Lung (tissue), 12 donors: Measurements from ENCODE around the gene TFDP3. TPM values are rescaled to one million over a fixed set of nuclear protein-coding genes. Genes with fewer than 3 reads are reported as not detected.

Experiments
- ATAC-seq: fragments of 200-7000 bp; cut with Tn5 transposase; one replicate; pipeline ENCODE4 v1.9.1; 2020; ENCODE audit warnings: moderate number of reproducible peaks; ENCODE audit not compliant: insufficient read depth, low FRiP score
- DNase-seq, 3 donors: peaks; one replicate each; pipeline ENCODE4 v3.0.0-alpha.2; 2013 to 2017
- H3K27ac ChIP-seq, 2 donors: one replicate each; pipeline ENCODE4 v1.5.1; 2013; ENCODE audit warnings: mild to moderate bottlenecking in 2 of 2, moderate library complexity in 2 of 2, control low read depth in 1 of 2, inconsistent platforms in 1 of 2, low read depth in 1 of 2, low read length in 1 of 2
- H3K27me3 ChIP-seq, 3 donors: one replicate each; pipeline ENCODE4 v1.5.1; 2013; ENCODE audit warnings: low read length in 2 of 3; ENCODE audit not compliant: control insufficient read depth in 3 of 3, insufficient read depth in 3 of 3
- H3K36me3 ChIP-seq, 4 donors: one replicate each; pipeline ENCODE4 v1.5.1; 2013; ENCODE audit warnings: low read length in 4 of 4, mild to moderate bottlenecking in 1 of 4, moderate library complexity in 1 of 4; ENCODE audit not compliant: control insufficient read depth in 4 of 4, insufficient read depth in 4 of 4
- H3K4me1 ChIP-seq, 5 donors: one replicate each; pipeline ENCODE4 v1.5.1; 2013; ENCODE audit warnings: low read length in 5 of 5, mild to moderate bottlenecking in 2 of 5, moderate library complexity in 1 of 5; ENCODE audit not compliant: control insufficient read depth in 5 of 5, insufficient read depth in 5 of 5
- H3K4me3 ChIP-seq: one replicate; pipeline ENCODE4 v1.5.1; 2013; ENCODE audit warnings: mild to moderate bottlenecking, control low read depth, moderate library complexity
- H3K9ac ChIP-seq, 2 donors: one replicate each; pipeline ENCODE4 v1.5.1; 2013; ENCODE audit warnings: low read length in 2 of 2, control low read depth in 1 of 2; ENCODE audit not compliant: insufficient read depth in 1 of 2
- H3K9me3 ChIP-seq, 4 donors: one replicate each; pipeline ENCODE4 v1.5.1; 2013; ENCODE audit warnings: low read length in 3 of 4, mild to moderate bottlenecking in 1 of 4, moderate library complexity in 1 of 4; ENCODE audit not compliant: control insufficient read depth in 4 of 4, insufficient read depth in 3 of 4
- WGBS, 2 donors: extraction: QIAGEN DNeasy Blood & Tissue Kit; methylation state at CpG; one replicate each; pipeline ENCODE4 v1.1.7; 2013; 5-methylcytosine and 5-hydroxymethylcytosine counted together
- polyA plus RNA-seq, 2 donors: library from polyadenylated mRNA; stranded (reverse); fragments of 200-250 nt; gene quantifications; one replicate each; pipeline ENCODE4 v1.2.1, GENCODE V29; 2013
- total RNA-seq, 2 donors: library from RNA; depleted of rRNA in 1 of 2; stranded (reverse); fragments of >200 nt in 1 of 2; gene quantifications; one replicate each; pipeline ENCODE4 v1.2.1, GENCODE V29; 2014 to 2021
- TF ChIP-seq, protein P1 (sequence below): IDR thresholded peaks from 2 replicates; pipeline ENCODE4 v1.5.1; 2012; ENCODE audit warnings: mild to moderate bottlenecking; ENCODE audit errors: control extremely low read depth, extremely low read depth
- donor health status: control.
- donor health status: control.
- donor health status: Bipolar disorder and iron deficiency.
- donor health status: healthy.
- donor health status: DM: yes; HTN: yes; CAD: no.

Gene TFDP3
- total and polyA plus RNA-seq, 4 donors = not detected

DNA sequence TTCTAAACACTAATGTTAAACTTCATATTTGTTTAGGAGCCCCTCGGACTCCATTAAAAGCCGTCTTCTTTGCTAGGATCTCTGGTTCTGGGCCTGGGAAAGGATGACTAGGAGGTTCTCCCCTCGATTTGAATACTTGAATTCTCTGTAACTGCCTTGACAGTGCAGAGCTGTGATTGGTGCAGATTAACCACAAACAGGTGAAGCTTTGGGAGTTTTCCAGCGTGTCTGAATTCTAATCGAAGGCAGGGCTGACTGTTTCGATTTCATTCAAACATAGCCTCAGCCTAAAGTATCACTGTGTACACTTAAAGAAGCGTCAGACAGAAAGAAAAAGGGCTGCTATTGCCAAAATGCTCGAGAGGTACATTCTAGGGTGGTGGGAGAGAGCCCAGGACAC, 29.0 kb downstream of the TFDP3 start:
- Histone ChIP-seq H3K36me3 (no peaks in the 10 kb centered on the region), H3K9ac (no peak overlapping the region), H3K4me3 (no peak overlapping the region), H3K27me3 (peaks cover 4 to 19% (median 16%) of the 10 kb centered on the region in 3 donors), H3K27ac (no peak overlapping the region), H3K9me3 (no peaks in the 10 kb centered on the region), H3K4me1 (peaks cover 0 to 4% (median 0%) of the 10 kb centered on the region in 5 donors)
- TF ChIP-seq, protein P1, sequence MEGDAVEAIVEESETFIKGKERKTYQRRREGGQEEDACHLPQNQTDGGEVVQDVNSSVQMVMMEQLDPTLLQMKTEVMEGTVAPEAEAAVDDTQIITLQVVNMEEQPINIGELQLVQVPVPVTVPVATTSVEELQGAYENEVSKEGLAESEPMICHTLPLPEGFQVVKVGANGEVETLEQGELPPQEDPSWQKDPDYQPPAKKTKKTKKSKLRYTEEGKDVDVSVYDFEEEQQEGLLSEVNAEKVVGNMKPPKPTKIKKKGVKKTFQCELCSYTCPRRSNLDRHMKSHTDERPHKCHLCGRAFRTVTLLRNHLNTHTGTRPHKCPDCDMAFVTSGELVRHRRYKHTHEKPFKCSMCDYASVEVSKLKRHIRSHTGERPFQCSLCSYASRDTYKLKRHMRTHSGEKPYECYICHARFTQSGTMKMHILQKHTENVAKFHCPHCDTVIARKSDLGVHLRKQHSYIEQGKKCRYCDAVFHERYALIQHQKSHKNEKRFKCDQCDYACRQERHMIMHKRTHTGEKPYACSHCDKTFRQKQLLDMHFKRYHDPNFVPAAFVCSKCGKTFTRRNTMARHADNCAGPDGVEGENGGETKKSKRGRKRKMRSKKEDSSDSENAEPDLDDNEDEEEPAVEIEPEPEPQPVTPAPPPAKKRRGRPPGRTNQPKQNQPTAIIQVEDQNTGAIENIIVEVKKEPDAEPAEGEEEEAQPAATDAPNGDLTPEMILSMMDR = no peak
- 61 to 82% methylated on average over 8 of the region's 8 CpGs for WGBS, 2 donors
- ATAC-seq (no peak), DNase-seq (no peak)

GRCh38 chrX:133188631-133189030, 29.5 kb downstream of the TFDP3 start:
- TF ChIP-seq, protein P1 = no peak
- Histone ChIP-seq H3K4me3 (no peak overlapping the region), H3K27ac (no peak overlapping the region), H3K9me3 (no peaks in the 10 kb centered on the region), H3K36me3 (no peaks in the 10 kb centered on the region), H3K27me3 (peaks cover 4 to 19% (median 19%) of the 10 kb centered on the region in 3 donors), H3K9ac (no peak overlapping the region), H3K4me1 (peaks cover 0 to 4% (median 0%) of the 10 kb centered on the region in 5 donors)
- DNase-seq (no peak), ATAC-seq (no peak)
- WGBS, 2 donors = 74 to 96% methylated on average over 3 of the region's 3 CpGs

DNA sequence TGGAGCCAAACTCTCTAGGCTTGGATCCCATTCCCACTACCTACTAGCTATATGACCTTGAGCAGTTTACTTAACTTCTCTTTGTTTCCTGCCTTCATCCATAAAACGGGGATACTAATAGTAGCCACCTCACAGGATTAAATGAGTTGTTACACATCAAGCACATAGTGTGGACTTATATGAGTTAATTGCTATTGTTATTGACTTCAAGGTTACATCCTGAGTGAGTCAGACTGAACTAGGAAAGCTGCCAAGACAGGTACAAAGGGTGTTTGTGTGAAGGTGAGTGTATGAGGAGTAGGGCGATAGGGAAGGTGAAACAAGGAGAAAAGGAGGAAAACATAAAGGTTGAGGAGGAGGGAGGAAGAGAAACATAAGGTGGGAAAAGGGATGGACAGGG, 32.2 kb downstream of the TFDP3 start:
- Histone ChIP-seq H3K27ac (no peak overlapping the region), H3K27me3 (peaks cover 4 to 21% (median 12%) of the 10 kb centered on the region in 3 donors), H3K36me3 (no peaks in the 10 kb centered on the region), H3K9ac (no peak overlapping the region), H3K4me3 (no peak overlapping the region), H3K4me1 (no peaks in the 10 kb centered on the region), H3K9me3 (no peaks in the 10 kb centered on the region)
- WGBS, 2 donors = 57 to 76% methylated on average over 2 of the region's 2 CpGs
- ATAC-seq (no peak), DNase-seq (no peak)
- TF ChIP-seq, protein P1 = no peak

DNA sequence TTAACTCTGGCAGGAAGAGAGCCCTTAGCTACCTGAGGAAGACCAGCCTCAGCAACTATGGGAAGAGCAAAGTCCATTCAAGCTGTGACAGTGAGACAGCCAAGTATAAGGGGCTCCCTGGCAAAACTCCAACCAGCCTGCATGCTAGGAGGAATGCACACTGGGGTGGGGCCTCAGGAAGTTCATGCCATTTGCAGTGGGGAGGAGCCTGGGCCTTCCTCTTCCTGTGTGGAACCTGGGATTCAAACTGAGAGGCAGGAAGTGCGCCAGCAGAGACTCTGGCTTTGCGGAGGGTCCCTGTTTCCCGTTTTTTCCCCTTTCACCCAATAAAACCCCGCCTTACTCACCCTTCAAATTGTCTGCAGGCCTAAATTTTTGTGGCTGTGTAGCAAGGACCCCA, 33.0 kb downstream of the TFDP3 start:
- no peak for DNase-seq
- WGBS, 2 donors = 59 to 86% methylated on average over 4 of the region's 4 CpGs
- TF ChIP-seq, protein P1 = no peak

More for the DNA sequence above, 33.0 kb downstream of the TFDP3 start:
- Histone ChIP-seq H3K4me1 (no peaks in the 10 kb centered on the region), H3K36me3 (no peaks in the 10 kb centered on the region), H3K27ac (no peak overlapping the region), H3K4me3 (no peak overlapping the region), H3K27me3 (peaks cover under 1 to 17% (median 12%) of the 10 kb centered on the region in 3 donors), H3K9ac (no peak overlapping the region), H3K9me3 (peaks cover 0 to under 1% (median 0%) of the 10 kb centered on the region in 4 donors)
- ATAC-seq = no peak
